Activated T-cell treated with anti-CD3 and anti-CD28 coated beads, Interleukin-2, amount 50 U/mL, for 24 hours (primary cell): Measurements from ENCODE around the gene KMT2E.

Source experiments
- DNase-seq: peaks from one replicate; pipeline ENCODE4 v3.0.0-alpha.2; 2020
- H3K27ac Mint-ChIP-seq: 2 replicates; pipeline ENCODE4 v1.8.0; 2020; ENCODE audit warnings: mild to moderate bottlenecking, mixed read lengths
- H3K27me3 Mint-ChIP-seq: 2 replicates; pipeline ENCODE4 v1.8.0; 2020; ENCODE audit warnings: mixed read lengths
- H3K36me3 Mint-ChIP-seq: 2 replicates; pipeline ENCODE4 v1.8.0; 2020; ENCODE audit warnings: low read depth, mixed read lengths
- H3K4me1 Mint-ChIP-seq: 2 replicates; pipeline ENCODE4 v1.8.0; 2020; ENCODE audit warnings: low read depth, mixed read lengths
- H3K4me3 Mint-ChIP-seq: 2 replicates; pipeline ENCODE4 v1.8.0; 2020; ENCODE audit warnings: mild to moderate bottlenecking, moderate library complexity, mixed read lengths
- H3K9me3 Mint-ChIP-seq: 2 replicates; pipeline ENCODE4 v1.8.0; 2020; ENCODE audit warnings: mixed read lengths

The KMT2E gene

GRCh38 chr7:105009667-105010503 lies 4.1 kb upstream of the KMT2E start:
- H3K4me1 Mint-ChIP-seq, result peaks cover 43% of the 10 kb centered on the region
- no peaks in the 10 kb centered on the region for H3K9me3 Mint-ChIP-seq
- peaks cover 92% of the 10 kb centered on the region for H3K36me3 Mint-ChIP-seq
- no peaks in the 10 kb centered on the region for H3K27me3 Mint-ChIP-seq
- peak overlapping the region; percentile 100 for H3K27ac Mint-ChIP-seq
- peak overlapping the region; percentile 100 for H3K4me3 Mint-ChIP-seq
- DNase-seq, result no peak

- peaks cover 38% of the 10 kb centered on the region for H3K4me1 Mint-ChIP-seq
- no peaks in the 10 kb centered on the region for H3K9me3 Mint-ChIP-seq
- H3K27ac Mint-ChIP-seq, result peak overlapping the region; percentile 100
- H3K27me3 Mint-ChIP-seq, result no peaks in the 10 kb centered on the region
- H3K4me3 Mint-ChIP-seq, result peak overlapping the region; percentile 100
- DNase-seq, result no peak
- H3K36me3 Mint-ChIP-seq, result peaks cover 95% of the 10 kb centered on the region
Measured at GRCh38 chr7:105010504-105011130, 3.4 kb upstream of the KMT2E start.

GRCh38 chr7:105011141-105011830 lies 2.7 kb upstream of the KMT2E start:
- H3K27me3 Mint-ChIP-seq, result no peaks in the 10 kb centered on the region
- peak overlapping the region; percentile 100 for H3K4me3 Mint-ChIP-seq
- peak overlapping the region; percentile 100 for H3K27ac Mint-ChIP-seq
- no peak for DNase-seq
- H3K9me3 Mint-ChIP-seq, result no peaks in the 10 kb centered on the region
- peaks cover 97% of the 10 kb centered on the region for H3K36me3 Mint-ChIP-seq
- H3K4me1 Mint-ChIP-seq, result peaks cover 35% of the 10 kb centered on the region

GRCh38 chr7:105011831-105012502 lies 2.0 kb upstream of the KMT2E start:
- Mint-ChIP-seq H3K36me3 (peaks cover 98% of the 10 kb centered on the region), H3K9me3 (no peaks in the 10 kb centered on the region), H3K27ac (peak overlapping the region; percentile 100), H3K4me3 (peak overlapping the region; percentile 100), H3K27me3 (no peaks in the 10 kb centered on the region), H3K4me1 (peaks cover 32% of the 10 kb centered on the region)
- DNase-seq, result peak; percentile 66

GRCh38 chr7:105012503-105013220 lies 1.3 kb upstream of the KMT2E start:
- peak overlapping the region; percentile 100 for H3K27ac Mint-ChIP-seq
- H3K4me3 Mint-ChIP-seq, result peak overlapping the region; percentile 100
- no peaks in the 10 kb centered on the region for H3K9me3 Mint-ChIP-seq
- no peaks in the 10 kb centered on the region for H3K27me3 Mint-ChIP-seq
- peaks cover 33% of the 10 kb centered on the region for H3K4me1 Mint-ChIP-seq
- DNase-seq, result peak; percentile 100
- H3K36me3 Mint-ChIP-seq, result peaks cover 98% of the 10 kb centered on the region

GRCh38 chr7:105013221-105013815 lies 687 bp upstream of the KMT2E start:
- Mint-ChIP-seq H3K27me3 (no peaks in the 10 kb centered on the region), H3K4me3 (peak overlapping the region; percentile 100), H3K4me1 (peaks cover 31% of the 10 kb centered on the region), H3K27ac (peak overlapping the region; percentile 100), H3K36me3 (peaks cover 96% of the 10 kb centered on the region), H3K9me3 (no peaks in the 10 kb centered on the region)
- peak; percentile 95 for DNase-seq

- Mint-ChIP-seq H3K27me3 (no peaks in the 10 kb centered on the region), H3K27ac (peak overlapping the region; percentile 100), H3K9me3 (no peaks in the 10 kb centered on the region), H3K36me3 (peaks cover 84% of the 10 kb centered on the region), H3K4me3 (peak overlapping the region; percentile 100), H3K4me1 (peaks cover 31% of the 10 kb centered on the region)
- peak; percentile 68 for DNase-seq
Measured at GRCh38 chr7:105014693-105015389, 836 bp downstream of the KMT2E start.

GRCh38 chr7:105015390-105015965 lies 1.5 kb downstream of the KMT2E start:
- peak overlapping the region; percentile 100 for H3K4me3 Mint-ChIP-seq
- no peaks in the 10 kb centered on the region for H3K27me3 Mint-ChIP-seq
- no peaks in the 10 kb centered on the region for H3K9me3 Mint-ChIP-seq
- peaks cover 81% of the 10 kb centered on the region for H3K36me3 Mint-ChIP-seq
- DNase-seq, result no peak
- H3K27ac Mint-ChIP-seq, result peak overlapping the region; percentile 100
- peaks cover 30% of the 10 kb centered on the region for H3K4me1 Mint-ChIP-seq

- no peaks in the 10 kb centered on the region for H3K9me3 Mint-ChIP-seq
- H3K27me3 Mint-ChIP-seq, result no peaks in the 10 kb centered on the region
- H3K4me3 Mint-ChIP-seq, result peak overlapping the region; percentile 100
- DNase-seq, result no peak
- H3K27ac Mint-ChIP-seq, result peak overlapping the region; percentile 100
- H3K36me3 Mint-ChIP-seq, result peaks cover 80% of the 10 kb centered on the region
- H3K4me1 Mint-ChIP-seq, result peaks cover 34% of the 10 kb centered on the region
Measured at GRCh38 chr7:105016068-105016708, 2.2 kb downstream of the KMT2E start.

- H3K4me1 Mint-ChIP-seq, result peaks cover 41% of the 10 kb centered on the region
- DNase-seq, result no peak
Measured at GRCh38 chr7:105016709-105017656, 3.0 kb downstream of the KMT2E start.

GRCh38 chr7:105017657-105018365 lies 3.8 kb downstream of the KMT2E start:
- Mint-ChIP-seq H3K27ac (peak overlapping the region; percentile 100), H3K36me3 (peaks cover 79% of the 10 kb centered on the region)

More at GRCh38 chr7:105016709-105017656, 3.0 kb downstream of the KMT2E start:
- H3K27me3 Mint-ChIP-seq, result no peaks in the 10 kb centered on the region
- peak overlapping the region; percentile 100 for H3K4me3 Mint-ChIP-seq
- peaks cover 79% of the 10 kb centered on the region for H3K36me3 Mint-ChIP-seq
- peak overlapping the region; percentile 100 for H3K27ac Mint-ChIP-seq
- no peaks in the 10 kb centered on the region for H3K9me3 Mint-ChIP-seq

More at GRCh38 chr7:105017657-105018365, 3.8 kb downstream of the KMT2E start:
- H3K4me1 Mint-ChIP-seq, result peaks cover 49% of the 10 kb centered on the region
- no peaks in the 10 kb centered on the region for H3K9me3 Mint-ChIP-seq
- no peaks in the 10 kb centered on the region for H3K27me3 Mint-ChIP-seq
- peak overlapping the region; percentile 100 for H3K4me3 Mint-ChIP-seq
- DNase-seq, result no peak
